ENCODE measurements around the gene KRTAP10-5. TPM values are rescaled to one million over a fixed set of nuclear protein-coding genes. Genes with fewer than 3 reads are reported as not detected.

Gene KRTAP10-5
- total and polyA plus RNA-seq, 9 of the 15 experiments (the other 6 are each of a cell fraction or from before 2014, with no cell fraction given) = not detected

DNA sequence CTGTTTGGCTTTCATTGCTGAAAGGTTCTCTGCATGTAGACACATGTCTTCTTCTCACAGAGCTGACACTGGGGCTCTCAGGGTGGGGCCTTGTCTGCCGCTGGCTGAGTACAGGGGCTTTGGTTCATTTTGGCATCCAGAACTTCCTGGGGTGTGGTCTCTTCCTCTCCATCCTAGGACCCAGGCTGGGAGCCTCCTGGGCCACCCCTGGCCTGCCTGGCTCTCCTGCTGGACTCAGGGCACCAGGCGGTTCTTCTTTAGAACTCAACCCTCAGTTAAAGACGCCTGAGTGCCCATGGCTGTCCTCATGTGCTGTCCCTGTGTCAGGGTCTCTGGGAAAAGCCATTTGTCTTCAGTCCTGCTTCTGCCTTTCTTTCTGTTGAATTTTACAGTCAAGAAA is 5.5 kb upstream of the KRTAP10-5 start:
- CTCF ChIA-PET (ENCODE audit: low intra/inter-chr PET ratio) = no interaction called here
- in situ Hi-C loops (cut with MboI) = no loop called here

More for the DNA sequence above, 5.5 kb upstream of the KRTAP10-5 start:
- peaks cover 0 to 11% of the 10 kb centered on the region in 2 experiments; a peak in 3 of 5 replicates for H3K4me1 ChIP-seq (replicated peaks in 1 of 2; ENCODE audit: control insufficient read depth in 2 of 2, insufficient read depth in 2 of 2, low read length in 2 of 2)
- H3K9me3 ChIP-seq (replicated peaks; ENCODE audit: control insufficient read depth, insufficient read depth, low read depth, low read length) = peaks cover 2% of the 10 kb centered on the region; the same call in 1 of the 2 replicates
- POLR2A ChIA-PET = no interaction called here
- DNase-seq (ENCODE audit: extremely low read depth in 1 of 4, low spot score in 3 of 4) (no peak), FAIRE-seq (no peak), ATAC-seq (no peak)
- H3K9ac ChIP-seq (ENCODE audit: insufficient read depth in 1 of 2, low read depth in 2 of 2, low read length in 2 of 2) = no peak overlapping the region
- intact Hi-C loops (cut with micrococcal nuclease) = no loop called here
- no peak overlapping the region for H3K4me3 ChIP-seq
- TF ChIP-seq, protein P1, sequence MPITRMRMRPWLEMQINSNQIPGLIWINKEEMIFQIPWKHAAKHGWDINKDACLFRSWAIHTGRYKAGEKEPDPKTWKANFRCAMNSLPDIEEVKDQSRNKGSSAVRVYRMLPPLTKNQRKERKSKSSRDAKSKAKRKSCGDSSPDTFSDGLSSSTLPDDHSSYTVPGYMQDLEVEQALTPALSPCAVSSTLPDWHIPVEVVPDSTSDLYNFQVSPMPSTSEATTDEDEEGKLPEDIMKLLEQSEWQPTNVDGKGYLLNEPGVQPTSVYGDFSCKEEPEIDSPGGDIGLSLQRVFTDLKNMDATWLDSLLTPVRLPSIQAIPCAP (CRISPR knock-in tag; IDR thresholded peaks at IDR 0.05; ENCODE audit: borderline replicate concordance) = no peak
- no peak for TF ChIP-seq ILK (tag; IDR thresholded peaks at IDR 0.05; ENCODE audit: borderline replicate concordance, low read depth)
- no peak for TF ChIP-seq ZNF75A (CRISPR knock-in tag; IDR thresholded peaks at IDR 0.05)
- no peak for TF ChIP-seq HNRNPK (IDR thresholded peaks at IDR 0.05; ENCODE audit: low read depth, low read length, poor library complexity, severe bottlenecking)
- no peak for TF ChIP-seq HDGF (IDR thresholded peaks at IDR 0.05)
- TF ChIP-seq, protein P2, sequence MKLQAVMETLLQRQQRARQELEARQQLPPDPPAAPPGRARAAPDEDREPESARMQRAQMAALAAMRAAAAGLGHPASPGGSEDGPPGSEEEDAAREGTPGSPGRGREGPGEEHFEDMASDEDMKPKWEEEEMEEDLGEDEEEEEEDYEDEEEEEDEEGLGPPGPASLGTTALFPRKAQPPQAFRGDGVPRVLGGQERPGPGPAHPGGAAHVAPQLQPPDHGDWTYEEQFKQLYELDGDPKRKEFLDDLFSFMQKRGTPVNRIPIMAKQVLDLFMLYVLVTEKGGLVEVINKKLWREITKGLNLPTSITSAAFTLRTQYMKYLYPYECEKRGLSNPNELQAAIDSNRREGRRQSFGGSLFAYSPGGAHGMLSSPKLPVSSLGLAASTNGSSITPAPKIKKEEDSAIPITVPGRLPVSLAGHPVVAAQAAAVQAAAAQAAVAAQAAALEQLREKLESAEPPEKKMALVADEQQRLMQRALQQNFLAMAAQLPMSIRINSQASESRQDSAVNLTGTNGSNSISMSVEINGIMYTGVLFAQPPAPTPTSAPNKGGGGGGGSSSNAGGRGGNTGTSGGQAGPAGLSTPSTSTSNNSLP (IDR thresholded peaks at IDR 0.05; ENCODE audit: borderline replicate concordance, low read depth, low read length) = no peak
- TF ChIP-seq BRD4 (IDR thresholded peaks at IDR 0.05) = no peak
- no peak for TF ChIP-seq ZFP30 (CRISPR knock-in tag; IDR thresholded peaks at IDR 0.05; ENCODE audit: borderline replicate concordance)
- no peak for TF ChIP-seq EP300 (IDR thresholded peaks at IDR 0.05; ENCODE audit: low read length)
- TF ChIP-seq HDAC6 (IDR thresholded peaks at IDR 0.05; ENCODE audit: low read depth, low read length) = no peak
- no peak for TF ChIP-seq SMAD3 (CRISPR knock-in tag; conservative IDR thresholded peaks at IDR 0.05)
- TF ChIP-seq NUFIP1 (IDR thresholded peaks at IDR 0.05; ENCODE audit: partially characterized antibody) = no peak
- H3K9me1 ChIP-seq (ENCODE audit: control insufficient read depth, insufficient read depth, low read length) = no peaks in the 10 kb centered on the region
- H3K27ac ChIP-seq (ENCODE audit: extremely low read depth, low read depth, low read length) = no peak overlapping the region
- no peaks in the 10 kb centered on the region for H3K36me3 ChIP-seq (ENCODE audit: control insufficient read depth, insufficient read depth, low read length)
- no TSS peak for BruUV-seq (replicated peaks)
- H3K27me3 ChIP-seq (ENCODE audit: control insufficient read depth in 2 of 2, insufficient read depth in 2 of 2, low read length in 2 of 2) = peaks cover 0 to 5% of the 10 kb centered on the region in 2 experiments; a peak in 1 of 5 replicates
- H2AFZ ChIP-seq (ENCODE audit: low read depth, low read length) = no peak overlapping the region
- H4K20me1 ChIP-seq (replicated peaks; ENCODE audit: control insufficient read depth, insufficient read depth, low read length) = no peaks in the 10 kb centered on the region
- 0% methylated on average over 3 of the region's 3 CpGs for WGBS (ENCODE audit: insufficient coverage, low coverage, missing lambda C conversion rate)
- no peak overlapping the region for H3K4me2 ChIP-seq (ENCODE audit: insufficient read depth, low read length)
- H3K79me2 ChIP-seq (ENCODE audit: control insufficient read depth, insufficient read depth, low read length) = no peaks in the 10 kb centered on the region
